Activated B cell treated with CpG ODN at 0.5 μM for 24 hours (primary cell): Measurements from ENCODE around the gene INPP5A. TPM values are rescaled to one million over a fixed set of nuclear protein-coding genes. Genes with fewer than 3 reads are reported as not detected.

Experiments
- ATAC-seq: fragments of 200-7000 bp; cut with Tn5 transposase; one replicate; pipeline ENCODE4 v1.10.0; 2021; ENCODE audit warnings: low read depth, mild to moderate bottlenecking, moderate library complexity
- CTCF ChIA-PET: fragments of 350-600 bp; sonication (Branson Sonifier 250); formaldehyde crosslinking; loops from one replicate; lab custom pipeline; 2021; ENCODE audit warnings: antibody characterized with exemption; lab: Charles Lee
- POLR2A ChIA-PET: fragments of 350-600 bp; sonication (Branson Sonifier 250); formaldehyde crosslinking; loops from one replicate; lab custom pipeline; 2021; ENCODE audit warnings: antibody characterized with exemption; lab: Charles Lee
- DNase-seq: peaks from one replicate; pipeline ENCODE4 v3.0.0; 2022
- H3K27ac Mint-ChIP-seq: one replicate; pipeline ENCODE4 v1.8.0; 2020; ENCODE audit warnings: mixed read lengths
- H3K27me3 Mint-ChIP-seq: one replicate; pipeline ENCODE4 v1.8.0; 2021; ENCODE audit warnings: mixed read lengths
- H3K36me3 Mint-ChIP-seq: one replicate; pipeline ENCODE4 v1.8.0; 2021; ENCODE audit warnings: low read depth, mixed read lengths
- H3K4me1 Mint-ChIP-seq: one replicate; pipeline ENCODE4 v1.8.0; 2021; ENCODE audit warnings: mixed read lengths
- H3K4me3 Mint-ChIP-seq: one replicate; pipeline ENCODE4 v1.8.0; 2020; ENCODE audit warnings: mild to moderate bottlenecking, mixed read lengths
- H3K9me3 Mint-ChIP-seq: one replicate; pipeline ENCODE4 v1.8.0; 2020; ENCODE audit warnings: mixed read lengths
- CTCF ChIP-seq: fragments of 200-600 bp; IDR thresholded peaks from one replicate; pipeline ENCODE4 v1.8.0; 2022; ENCODE audit warnings: antibody characterized with exemption, mild to moderate bottlenecking
- intact Hi-C: fragments of 100-400 bp; cut with micrococcal nuclease; formaldehyde crosslinking; loops from one replicate; pipeline ENCODE4 v1.15.1; 2024
- total RNA-seq: library from RNA; stranded (reverse); gene quantifications from 2 replicates; pipeline ENCODE4 v1.2.3, GENCODE V29; 2022

The INPP5A gene
- total RNA-seq, 1 donor from 2014 or later = 24.9 TPM

- ATAC-seq (no peak), DNase-seq (no peak)
- TF ChIP-seq CTCF = no peak
- ChIA-PET CTCF (no interaction called here), POLR2A (no interaction called here)
- Mint-ChIP-seq H3K27me3 (no peaks in the 10 kb centered on the region), H3K4me1 (no peaks in the 10 kb centered on the region), H3K27ac (no peak overlapping the region), H3K4me3 (no peak overlapping the region), H3K9me3 (no peaks in the 10 kb centered on the region), H3K36me3 (peaks cover 52% of the 10 kb centered on the region)
- intact Hi-C loops = no loop called here
Measured at GRCh38 chr10:132722394-132723329, 185.1 kb downstream of the INPP5A start.

GRCh38 chr10:132723330-132723970 is 185.9 kb downstream of the INPP5A start:
- no peak for TF ChIP-seq CTCF
- H3K4me1 Mint-ChIP-seq = no peaks in the 10 kb centered on the region

GRCh38 chr10:132724446-132724845 is 186.9 kb downstream of the INPP5A start:
- no peak for TF ChIP-seq CTCF
- Mint-ChIP-seq H3K4me1 (no peaks in the 10 kb centered on the region), H3K4me3 (no peak overlapping the region), H3K27me3 (no peaks in the 10 kb centered on the region), H3K27ac (no peak overlapping the region), H3K9me3 (no peaks in the 10 kb centered on the region), H3K36me3 (peaks cover 61% of the 10 kb centered on the region)
- intact Hi-C loops = no loop called here
- ChIA-PET POLR2A (no interaction called here), CTCF (no interaction called here)
- no peak for ATAC-seq
- DNase-seq = no peak

More at GRCh38 chr10:132723330-132723970, 185.9 kb downstream of the INPP5A start:
- intact Hi-C loops = no loop called here
- H3K36me3 Mint-ChIP-seq = peaks cover 58% of the 10 kb centered on the region
- no peaks in the 10 kb centered on the region for H3K27me3 Mint-ChIP-seq
- DNase-seq = no peak
- H3K27ac Mint-ChIP-seq = no peak overlapping the region
- ATAC-seq = no peak
- no peaks in the 10 kb centered on the region for H3K9me3 Mint-ChIP-seq
- ChIA-PET CTCF (no interaction called here), POLR2A (no interaction called here)
- no peak overlapping the region for H3K4me3 Mint-ChIP-seq

GRCh38 chr10:132725202-132725601 is 187.6 kb downstream of the INPP5A start:
- Mint-ChIP-seq H3K9me3 (no peaks in the 10 kb centered on the region), H3K36me3 (peaks cover 66% of the 10 kb centered on the region)
- no peak for TF ChIP-seq CTCF

GRCh38 chr10:132726194-132726593 is 188.6 kb downstream of the INPP5A start:
- Mint-ChIP-seq H3K27me3 (no peaks in the 10 kb centered on the region), H3K4me3 (no peak overlapping the region), H3K4me1 (no peaks in the 10 kb centered on the region), H3K36me3 (peaks cover 73% of the 10 kb centered on the region), H3K27ac (no peak overlapping the region), H3K9me3 (no peaks in the 10 kb centered on the region)
- no peak for TF ChIP-seq CTCF
- no peak for ATAC-seq
- DNase-seq = no peak
- ChIA-PET POLR2A (no interaction called here), CTCF (no interaction called here)
- intact Hi-C loops = no loop called here

More at GRCh38 chr10:132725202-132725601, 187.6 kb downstream of the INPP5A start:
- H3K27me3 Mint-ChIP-seq = no peaks in the 10 kb centered on the region
- intact Hi-C loops = no loop called here
- ATAC-seq (no peak), DNase-seq (no peak)
- H3K4me3 Mint-ChIP-seq = no peak overlapping the region
- CTCF ChIA-PET = no interaction called here
- POLR2A ChIA-PET = no interaction called here
- no peak overlapping the region for H3K27ac Mint-ChIP-seq
- H3K4me1 Mint-ChIP-seq = no peaks in the 10 kb centered on the region
